Stimulated activated CD4-positive, alpha-beta T cell treated with anti-CD3 and anti-CD28 coated beads, Interleukin-1b, Interleukin-23, amount 100 ng/mL, for 24 hours (primary cell): ENCODE measurements around the gene CD46.

Experiments used
- DNase-seq, 4 experiments: peaks; one replicate each; pipeline ENCODE4 v3.0.0-alpha.2; 2020; ENCODE audit warnings: low read depth in 4 of 4, low spot score in 1 of 4

The CD46 gene

DNA sequence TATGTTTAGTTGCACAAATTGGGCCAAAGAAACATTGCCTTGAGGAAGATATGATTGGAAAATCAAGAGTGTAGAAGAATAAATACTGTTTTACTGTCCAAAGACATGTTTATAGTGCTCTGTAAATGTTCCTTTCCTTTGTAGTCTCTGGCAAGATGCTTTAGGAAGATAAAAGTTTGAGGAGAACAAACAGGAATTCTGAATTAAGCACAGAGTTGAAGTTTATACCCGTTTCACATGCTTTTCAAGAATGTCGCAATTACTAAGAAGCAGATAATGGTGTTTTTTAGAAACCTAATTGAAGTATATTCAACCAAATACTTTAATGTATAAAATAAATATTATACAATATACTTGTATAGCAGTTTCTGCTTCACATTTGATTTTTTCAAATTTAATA is 43.0 kb downstream of the CD46 start:
- no peak for DNase-seq

DNA sequence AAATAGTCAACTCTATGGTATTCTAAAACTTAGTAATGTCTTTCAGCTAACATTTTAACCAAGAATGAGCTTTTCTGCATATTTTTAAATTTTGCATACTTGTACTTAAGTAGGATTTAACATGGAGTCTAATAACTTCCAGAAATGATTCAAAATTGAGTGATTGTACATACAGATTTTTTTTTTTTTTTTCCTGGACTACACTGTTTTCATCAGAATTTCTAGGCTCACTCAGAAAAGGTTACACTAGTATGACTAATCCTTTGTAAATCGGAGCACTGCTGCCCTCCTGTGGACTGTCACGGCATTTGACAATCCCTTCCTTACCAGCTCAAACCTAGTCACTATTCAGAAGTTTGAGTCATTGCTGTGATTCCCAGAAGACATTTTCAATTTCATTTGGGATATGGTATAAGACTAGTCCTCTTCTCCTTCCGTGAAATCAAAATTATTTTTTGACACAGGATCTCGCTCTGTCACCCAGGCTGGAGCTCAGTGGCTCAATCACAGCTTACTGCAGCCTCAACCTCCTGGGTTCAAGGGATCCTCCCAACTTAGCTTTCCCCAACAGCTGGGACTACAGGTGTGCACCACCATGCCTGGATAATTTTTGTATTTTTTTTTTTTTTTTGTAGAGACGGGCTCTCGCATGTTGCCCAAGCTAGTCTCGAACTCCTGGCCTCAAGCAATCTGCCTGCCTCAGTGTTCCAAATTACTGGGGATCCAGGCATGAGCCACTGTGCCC is 45.5 kb downstream of the CD46 start:
- peak; percentile 45 to 64 (median 60) for DNase-seq

DNA sequence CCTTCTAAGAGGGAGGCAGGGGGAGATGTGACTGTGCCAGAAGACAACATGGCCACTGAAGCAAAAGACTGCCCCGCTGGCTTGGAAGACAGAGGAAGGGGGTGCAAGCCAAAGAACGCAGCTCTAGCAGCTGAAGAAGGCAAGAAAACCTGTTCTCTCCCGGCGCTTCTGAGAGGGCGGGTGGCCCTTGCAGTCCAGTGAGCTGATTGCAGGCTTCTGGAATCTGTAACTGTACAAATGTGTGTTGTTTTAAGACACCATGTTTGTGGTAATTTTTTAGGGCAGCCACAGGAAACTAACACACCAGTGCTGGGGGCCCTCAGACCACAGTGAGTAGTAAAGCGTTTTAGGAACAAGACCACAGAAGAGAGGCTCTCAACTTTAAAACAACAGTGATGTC is 47.0 kb downstream of the CD46 start:
- DNase-seq, result no peak

DNA sequence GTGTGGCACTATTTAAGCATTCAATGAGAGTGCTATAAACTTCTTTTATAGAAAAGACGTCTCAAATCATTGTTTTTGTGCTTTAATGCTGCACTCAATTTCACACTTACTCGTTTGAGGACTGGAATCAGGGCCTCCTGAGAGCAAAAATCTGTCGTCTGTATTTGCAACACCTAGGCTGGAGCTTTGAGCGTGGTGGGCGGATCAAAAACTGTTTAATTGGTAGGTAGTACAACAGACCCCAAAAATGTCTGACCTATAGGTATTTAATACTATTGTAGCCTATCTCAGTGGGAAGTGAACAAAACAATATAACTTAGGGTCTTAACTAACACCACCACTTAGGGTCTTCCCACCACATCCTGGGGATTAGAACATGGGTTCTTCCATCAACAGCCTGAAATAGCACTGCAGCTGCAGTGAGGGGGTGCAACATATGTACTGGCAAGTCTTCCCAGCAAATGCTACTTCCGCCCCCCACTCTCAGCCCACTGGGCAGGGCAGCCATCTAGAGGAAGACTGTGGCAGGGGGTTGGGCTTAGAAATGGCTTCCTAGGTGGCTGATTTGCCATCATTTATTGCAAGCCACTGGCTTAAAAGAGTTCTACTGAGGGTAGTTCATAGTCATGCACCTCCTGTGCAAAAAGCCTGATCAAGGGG is 48.3 kb downstream of the CD46 start:
- DNase-seq, result no peak

DNA sequence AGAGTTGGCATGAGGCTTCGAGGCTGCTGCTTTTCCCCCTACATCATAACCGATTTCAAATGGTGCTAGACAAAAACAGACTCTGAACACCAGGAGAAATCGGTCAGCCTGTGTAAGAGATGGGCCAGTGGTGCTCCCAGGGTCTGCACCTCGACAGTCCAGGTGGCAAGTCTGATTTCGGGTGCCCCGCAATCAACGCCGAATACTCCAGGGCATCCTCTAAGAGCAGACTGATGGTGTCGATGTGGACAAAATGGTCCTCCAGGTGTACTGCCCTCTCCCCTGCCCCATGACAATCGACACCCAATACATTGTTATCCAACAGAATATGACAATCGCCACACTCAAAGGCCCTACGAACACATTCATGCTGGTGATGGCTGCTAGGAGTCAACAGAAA is 50.0 kb downstream of the CD46 start:
- no peak for DNase-seq

DNA sequence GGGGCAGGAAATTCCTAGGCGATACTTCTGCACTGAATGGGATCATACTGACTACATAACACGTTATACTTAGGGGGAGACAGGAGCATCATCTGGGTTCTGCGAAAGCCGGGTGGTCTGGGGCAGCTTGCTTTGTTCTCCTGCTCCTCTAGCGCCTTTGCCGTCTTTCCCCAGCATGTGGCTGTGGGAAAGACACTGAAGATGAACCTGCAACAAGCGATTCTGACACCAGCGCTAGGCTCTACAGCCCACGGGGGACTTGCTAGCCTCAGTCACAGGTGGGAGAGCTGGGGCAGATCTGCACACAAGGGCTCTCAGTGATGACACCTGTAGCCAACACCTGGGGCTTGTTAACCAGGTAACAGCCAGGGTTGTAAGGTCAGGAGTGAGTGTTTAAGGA is 51.8 kb downstream of the CD46 start:
- DNase-seq, result no peak

DNA sequence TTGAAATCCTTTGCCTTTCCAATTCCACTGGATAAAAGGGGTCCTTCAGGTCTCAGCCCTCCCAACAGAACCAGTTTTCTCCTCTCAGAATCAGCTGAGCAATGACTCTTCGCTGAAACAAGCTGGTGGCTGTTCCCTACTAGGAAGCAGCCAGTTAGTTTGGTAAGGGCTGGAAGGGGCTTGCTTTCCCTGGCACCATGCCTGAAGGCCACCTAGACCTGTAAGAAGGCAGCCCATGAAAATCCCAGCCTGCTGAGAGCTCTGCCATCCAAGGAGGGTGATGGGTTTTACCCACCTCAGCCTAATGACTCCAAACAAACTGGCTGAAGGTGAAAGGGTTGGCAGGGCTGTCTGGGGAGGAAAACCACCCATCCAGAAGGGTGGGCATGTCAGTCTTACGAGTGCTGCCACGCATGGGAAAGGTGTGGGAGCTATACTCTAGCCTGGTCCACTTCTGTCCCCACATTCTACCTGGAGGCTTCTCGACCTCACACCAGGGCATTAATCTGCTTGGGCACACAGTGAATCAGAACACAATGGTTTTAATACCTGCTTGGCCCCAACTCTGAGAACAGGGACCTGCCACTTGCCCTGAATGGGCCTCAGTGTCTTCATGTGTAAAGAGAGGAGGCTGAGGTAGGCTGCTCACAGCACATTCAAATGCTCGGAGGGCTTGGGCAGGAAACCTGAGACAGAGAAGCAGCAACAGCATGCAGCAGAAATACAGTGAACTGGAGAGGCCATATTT is 53.0 kb downstream of the CD46 start:
- no peak for DNase-seq

DNA sequence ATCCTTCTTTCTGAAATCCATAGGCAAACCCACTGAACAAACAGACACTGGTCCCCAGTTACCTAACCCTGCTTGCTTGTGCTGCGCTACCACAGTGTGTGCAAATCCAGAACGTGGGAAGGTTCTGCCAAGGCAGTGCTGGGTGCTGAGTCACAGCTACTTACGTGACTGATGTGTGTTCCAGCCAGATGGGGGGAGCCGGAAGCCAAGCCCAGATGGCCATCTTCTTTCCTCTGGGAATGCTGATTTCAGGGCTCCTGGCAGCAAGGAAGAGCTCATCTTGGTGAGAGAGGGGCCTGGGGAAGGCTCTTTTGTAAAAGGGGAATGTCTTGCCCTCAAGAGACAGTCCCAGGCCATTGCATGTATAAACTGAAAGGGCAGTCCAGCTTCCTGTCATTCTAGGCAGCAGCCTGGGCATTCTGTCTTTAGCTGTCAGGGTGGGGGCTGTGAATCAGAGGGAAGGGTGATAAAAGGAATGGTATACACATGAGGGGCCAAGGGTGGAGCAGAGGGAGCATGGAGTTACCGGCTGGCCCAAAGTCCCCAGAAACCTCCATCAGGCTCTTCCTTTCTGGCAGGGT is 54.1 kb downstream of the CD46 start:
- no peak for DNase-seq

DNA sequence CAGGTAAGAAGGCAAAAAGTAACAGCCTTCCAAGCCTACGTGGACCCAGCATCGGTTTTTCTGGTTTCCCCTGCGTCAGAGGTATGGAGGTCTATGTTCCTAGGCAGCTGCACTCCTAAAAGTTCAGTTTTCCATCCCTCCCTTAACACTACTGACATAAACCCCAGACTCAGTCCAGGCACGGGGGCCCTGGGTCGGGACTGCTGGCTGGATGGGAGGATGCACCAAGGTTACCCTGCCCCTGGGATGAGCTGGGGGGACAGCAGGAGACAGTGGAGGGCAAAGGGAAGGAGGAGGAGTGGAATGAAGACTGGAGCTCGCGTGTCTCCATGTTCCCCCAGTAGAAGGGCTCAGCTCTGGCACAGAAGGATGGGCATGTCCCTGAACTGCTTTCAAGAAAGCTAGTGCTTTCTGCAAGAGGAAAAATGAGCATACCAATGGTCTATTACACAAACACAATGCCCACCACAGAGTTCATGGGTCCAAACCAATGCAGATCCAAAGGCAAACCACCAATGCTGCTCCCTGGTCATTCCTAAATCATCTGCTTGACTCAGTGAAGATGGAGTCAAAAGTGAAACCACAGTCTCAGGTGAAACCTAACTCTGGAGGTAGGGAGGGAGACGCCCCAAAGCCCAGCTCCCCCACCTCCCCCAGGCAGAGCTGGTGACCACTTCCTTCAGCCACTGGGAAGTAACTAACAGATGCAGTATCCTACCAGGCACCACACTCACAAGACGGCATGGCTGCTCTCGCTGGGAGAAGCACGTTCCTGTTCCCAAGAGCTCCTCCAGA is 54.9 kb downstream of the CD46 start:
- DNase-seq, result no peak

DNA sequence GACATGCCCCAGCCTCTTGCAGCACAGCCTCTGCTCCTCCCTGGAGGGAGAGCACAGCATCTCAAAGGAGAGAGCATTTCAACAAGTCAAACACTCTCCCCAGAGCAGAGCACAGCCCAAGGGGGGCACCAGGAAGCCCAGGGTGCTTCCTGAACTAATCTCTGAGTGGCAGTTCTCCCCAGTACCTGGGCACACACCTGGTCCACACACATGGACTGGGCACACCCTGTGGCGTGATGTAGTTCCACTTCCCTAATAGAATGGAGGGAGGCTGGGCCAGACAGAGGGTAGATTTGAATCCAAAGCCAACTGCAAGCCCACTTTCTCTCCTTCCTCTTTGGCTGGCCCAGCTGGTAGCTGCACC is 55.5 kb downstream of the CD46 start:
- no peak for DNase-seq

DNA sequence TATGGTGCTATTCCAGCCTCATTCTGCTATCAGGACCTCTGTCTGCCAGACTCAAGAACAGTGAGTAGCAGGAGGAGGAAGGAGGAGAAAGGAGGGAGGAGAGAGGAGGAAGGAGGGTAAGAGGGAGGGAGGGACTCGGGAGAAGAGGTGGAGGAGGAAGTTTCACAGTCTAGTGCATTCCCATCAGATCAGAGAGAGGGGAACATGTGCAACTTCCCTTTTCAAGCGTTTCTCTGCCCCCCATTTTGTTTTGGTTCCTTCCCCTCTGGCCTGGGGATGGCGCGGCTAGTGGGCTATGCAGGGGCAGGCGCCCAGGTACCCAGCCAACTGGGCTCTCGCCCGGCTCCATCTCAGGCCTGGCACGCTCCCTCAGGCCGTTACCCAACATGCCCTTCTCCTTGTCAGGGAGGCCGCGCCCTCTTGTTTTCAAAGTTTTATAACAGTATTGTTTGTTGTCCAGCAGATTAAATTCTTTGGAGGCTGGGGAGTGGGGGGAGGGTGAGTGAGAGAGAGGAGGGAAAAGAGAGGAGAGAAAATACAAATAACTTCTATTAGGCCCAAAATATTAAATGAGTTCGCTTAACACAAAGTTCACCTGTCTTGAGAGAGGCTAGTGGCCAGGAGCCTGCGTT is 56.0 kb downstream of the CD46 start:
- DNase-seq, result no peak

DNA sequence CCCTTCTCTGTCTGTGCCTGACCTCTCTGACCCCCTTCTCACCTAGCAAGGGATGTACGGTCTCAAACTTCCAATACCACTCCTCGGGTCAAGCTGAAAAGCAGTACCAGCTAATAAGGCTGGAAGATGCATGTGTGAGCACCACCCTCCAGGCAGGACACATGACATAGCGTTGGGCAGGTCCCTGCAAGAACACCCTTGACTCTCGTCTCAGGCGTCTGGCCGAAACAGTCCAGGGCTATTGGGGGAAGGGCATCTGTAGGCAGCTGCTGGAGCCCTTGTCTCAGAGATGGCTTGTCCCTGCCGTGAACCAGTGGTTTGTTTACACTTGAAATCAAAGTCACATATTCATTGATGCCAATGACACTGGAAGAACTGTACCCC is 56.5 kb downstream of the CD46 start:
- DNase-seq, result no peak

DNA sequence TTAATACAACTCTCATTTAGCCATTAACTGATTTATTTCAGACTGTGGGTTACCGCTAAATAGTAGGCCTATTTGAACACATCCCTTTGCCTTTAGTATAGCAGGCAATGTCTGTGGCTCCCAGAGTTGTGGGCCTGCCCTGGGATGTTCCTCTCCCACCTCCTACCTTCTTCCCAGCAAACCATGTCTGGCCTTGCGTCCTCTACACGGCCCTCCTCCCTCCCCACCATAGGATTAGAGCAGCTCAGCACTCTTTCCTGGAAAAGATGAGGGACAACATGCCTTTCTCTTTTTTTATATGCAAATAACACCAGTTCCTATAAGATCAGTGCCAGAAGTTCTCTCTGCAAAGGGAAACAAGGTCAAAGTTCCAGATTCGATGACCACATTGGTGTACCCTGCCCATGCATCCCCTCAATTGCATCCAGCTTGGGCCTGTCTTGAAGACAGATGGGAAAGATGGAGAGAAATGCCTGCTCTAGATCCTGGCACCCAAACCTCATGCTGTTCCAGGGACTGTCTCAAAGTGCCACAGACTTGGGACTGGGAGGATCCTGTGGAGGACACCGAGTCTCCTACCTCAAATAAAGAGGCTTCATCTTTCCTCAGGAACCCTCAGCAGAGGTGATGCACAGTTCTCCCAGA is 57.2 kb downstream of the CD46 start:
- no peak for DNase-seq

DNA sequence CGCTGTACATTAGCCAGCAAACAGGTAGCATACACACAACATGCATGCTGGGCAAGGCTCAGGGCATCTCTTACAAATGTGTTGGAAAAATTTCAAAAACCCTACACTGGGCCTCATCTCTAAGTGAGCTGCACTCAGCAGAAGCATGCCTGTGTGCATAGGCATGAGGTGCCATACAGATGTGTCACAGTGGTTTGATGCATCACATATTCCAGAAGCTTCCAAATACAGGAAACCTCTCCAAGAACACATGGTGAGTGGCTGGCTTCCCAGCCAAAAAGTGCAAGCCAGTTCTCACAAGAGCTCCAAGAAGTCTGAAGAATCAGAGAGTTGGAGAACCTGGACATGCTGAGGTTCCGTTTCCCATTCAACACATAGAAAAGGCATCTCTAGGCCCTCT is 58.3 kb downstream of the CD46 start:
- DNase-seq, result no peak

DNA sequence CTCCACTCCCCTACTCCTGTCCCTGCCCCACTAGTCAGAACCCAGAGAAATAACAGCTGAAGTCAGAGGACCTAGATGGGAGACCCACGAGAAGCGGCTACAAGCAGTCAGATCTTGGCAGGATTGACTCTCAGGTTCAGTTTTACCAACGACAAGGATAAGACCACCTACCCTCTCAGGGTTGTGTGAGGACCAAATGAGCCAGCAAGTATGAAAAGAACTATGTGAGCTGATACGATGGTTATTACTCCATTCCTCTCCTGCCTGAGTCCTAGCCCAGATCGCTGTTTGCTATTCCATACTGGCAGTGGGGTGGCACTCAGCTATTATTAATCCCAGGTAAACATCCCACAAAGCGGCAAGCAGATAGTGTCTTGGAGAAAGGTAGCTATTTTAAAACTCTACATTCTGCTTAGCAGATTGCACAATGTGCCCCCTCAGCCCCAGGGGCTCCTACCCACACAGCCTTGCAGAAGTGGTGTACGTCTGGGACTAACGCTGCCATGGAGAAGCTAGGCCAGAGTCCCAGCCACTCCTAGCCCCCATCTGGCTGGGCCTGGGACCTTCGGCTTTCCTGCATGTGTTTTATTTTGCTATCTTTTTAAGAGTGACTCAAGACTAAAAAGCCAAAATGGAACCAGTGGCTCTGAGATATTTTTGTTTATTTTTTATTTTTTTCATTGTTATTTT is 58.9 kb downstream of the CD46 start:
- no peak for DNase-seq

DNA sequence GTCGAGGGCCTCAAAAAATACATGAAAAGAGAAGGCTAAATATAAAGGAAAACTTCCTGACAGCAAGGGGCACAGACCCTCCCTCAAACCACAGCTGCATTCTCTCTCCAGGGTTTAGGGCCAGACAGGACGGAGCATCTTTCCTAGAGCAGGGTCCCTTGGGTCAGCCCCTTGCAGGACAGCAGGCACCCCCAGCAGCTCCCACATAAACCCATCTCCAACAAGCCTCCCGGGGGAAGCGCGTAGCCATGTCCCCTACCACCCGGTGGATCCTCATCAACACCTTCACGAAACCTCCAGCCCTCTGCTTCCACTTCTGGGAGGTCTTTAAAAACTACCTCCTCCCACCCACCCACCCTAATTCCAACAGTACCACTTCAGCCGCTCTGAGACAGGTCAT is 59.5 kb downstream of the CD46 start:
- DNase-seq, result no peak

DNA sequence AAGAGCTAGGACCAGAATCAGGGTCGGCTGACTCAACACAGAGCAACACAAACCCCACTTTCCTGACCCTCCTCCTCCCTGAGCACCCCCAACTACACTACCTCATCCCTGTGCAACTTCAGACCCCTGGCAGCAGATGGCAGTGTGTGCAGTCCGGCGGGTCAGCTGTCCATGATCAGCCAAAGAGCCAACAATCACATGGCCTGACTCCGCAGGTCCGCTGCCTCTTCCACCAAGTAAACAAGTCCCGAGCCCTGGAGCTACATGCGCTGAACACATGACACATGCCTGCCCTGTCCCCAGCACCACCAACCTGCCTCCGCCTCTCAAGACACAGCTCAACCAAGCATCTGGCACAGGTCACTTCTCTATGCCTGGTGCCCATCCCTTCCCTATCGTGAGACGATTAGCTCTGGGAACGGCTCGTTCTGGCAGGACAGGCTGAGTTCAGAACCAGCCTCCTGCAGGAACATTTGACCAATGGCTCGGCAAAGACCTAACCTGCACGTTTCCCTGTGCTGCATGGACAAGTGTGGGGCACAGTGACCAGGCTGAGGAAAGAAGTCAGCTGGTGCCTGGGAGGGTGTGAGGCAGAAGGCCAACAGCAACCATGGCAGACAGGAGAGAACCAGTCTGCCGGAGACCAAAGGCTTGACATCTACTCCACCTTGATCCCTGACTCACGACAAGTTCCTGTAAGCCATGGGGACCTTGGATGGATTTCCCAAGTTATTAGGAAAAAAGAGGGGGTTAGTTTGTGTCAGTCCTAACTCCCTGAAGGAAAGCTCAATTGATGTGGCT is 60.3 kb downstream of the CD46 start:
- DNase-seq, result no peak

DNA sequence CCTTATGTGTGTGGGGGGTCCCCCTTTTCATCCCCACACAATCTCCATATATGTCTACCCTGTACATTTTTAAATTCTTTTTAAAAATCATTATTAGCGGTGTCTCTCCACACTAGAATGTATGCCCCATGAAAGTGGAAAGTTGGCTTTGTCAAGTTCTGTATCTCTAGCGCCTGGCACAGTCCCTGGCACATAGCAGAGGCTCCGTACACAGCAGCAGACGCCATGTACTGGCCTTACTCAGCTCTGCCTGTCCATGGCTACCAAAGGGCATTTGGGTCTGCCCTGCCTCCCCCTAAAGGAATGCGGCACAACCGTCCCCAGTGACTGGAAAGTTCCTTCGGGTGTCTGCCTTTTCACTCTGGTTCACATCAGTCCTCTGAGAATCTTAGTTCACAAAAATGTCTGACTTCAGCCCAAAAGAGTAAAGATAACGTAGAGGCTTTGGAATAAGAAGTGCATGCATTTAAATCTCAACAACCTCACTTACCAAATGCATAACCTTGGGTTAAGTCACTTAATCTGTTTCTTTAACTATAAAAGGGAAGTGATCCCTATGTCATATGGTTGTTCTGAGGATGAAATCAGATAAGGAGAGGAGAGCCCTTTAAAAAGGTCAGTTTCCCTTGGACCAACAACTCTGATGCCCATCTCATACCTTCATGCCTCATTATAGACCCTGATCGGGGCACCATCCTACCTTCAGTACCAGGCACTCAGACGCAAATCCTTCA is 61.1 kb downstream of the CD46 start:
- DNase-seq, result no peak
